MM.1S (cell line): ENCODE measurements around the gene ENPP1.

Experiments
- DNase-seq: peaks from one replicate; pipeline ENCODE4 v3.0.0-alpha.2; 2015
- H2AFZ ChIP-seq: fragments of 300-600 bp; sonication (generic); 2 replicates; pipeline ENCODE4 v1.6.0; 2016; ENCODE audit warnings: antibody characterized with exemption, low read length
- H3F3A ChIP-seq: fragments of 300-600 bp; sonication (generic); 2 replicates; pipeline ENCODE4 v1.6.1; 2016; ENCODE audit warnings: mild to moderate bottlenecking, antibody characterized with exemption, low read length, moderate library complexity, mixed read lengths; ENCODE audit not compliant: insufficient read depth
- H3K27ac ChIP-seq: fragments of 300-600 bp; sonication (generic); 2 replicates; pipeline ENCODE4 v1.5.1; 2016; ENCODE audit warnings: mild to moderate bottlenecking, low read length
- H3K27me3 ChIP-seq: fragments of 300-600 bp; sonication (generic); replicated peaks from 2 replicates; pipeline ENCODE4 v1.6.0; 2016; ENCODE audit warnings: low read length; ENCODE audit not compliant: insufficient read depth
- H3K36me3 ChIP-seq: fragments of 300-600 bp; sonication (generic); replicated peaks from 2 replicates; pipeline ENCODE4 v1.6.1; 2016; ENCODE audit warnings: mild to moderate bottlenecking, low read length, mixed read lengths; ENCODE audit not compliant: insufficient read depth
- H3K4me1 ChIP-seq: fragments of 300-600 bp; sonication (generic); 2 replicates; pipeline ENCODE4 v1.6.1; 2016; ENCODE audit warnings: low read length, mixed read lengths
- H3K4me2 ChIP-seq: fragments of 300-600 bp; sonication (generic); 2 replicates; pipeline ENCODE4 v1.6.0; 2016; ENCODE audit warnings: low read depth, low read length
- H3K4me3 ChIP-seq: fragments of 300-600 bp; sonication (generic); 2 replicates; pipeline ENCODE4 v1.5.1; 2016; ENCODE audit warnings: low read length, mixed read lengths
- H3K79me2 ChIP-seq: fragments of 300-600 bp; sonication (generic); 2 replicates; pipeline ENCODE4 v1.6.1; 2016; ENCODE audit warnings: mixed run types, low read length, mixed read lengths
- H3K9ac ChIP-seq: fragments of 300-600 bp; sonication (generic); 2 replicates; pipeline ENCODE4 v1.6.1; 2016; ENCODE audit warnings: low read length, mixed read lengths
- H3K9me2 ChIP-seq: fragments of 300-600 bp; sonication (generic); replicated peaks from 2 replicates; pipeline ENCODE4 v1.6.1; 2016; ENCODE audit warnings: mild to moderate bottlenecking, low read length, mixed read lengths; ENCODE audit not compliant: insufficient read depth
- H3K9me3 ChIP-seq: fragments of 300-600 bp; sonication (generic); replicated peaks from 2 replicates; pipeline ENCODE4 v1.6.1; 2016; ENCODE audit warnings: mild to moderate bottlenecking, low read length, mixed read lengths; ENCODE audit not compliant: insufficient read depth
- H4K20me1 ChIP-seq: fragments of 300-600 bp; sonication (generic); 2 replicates; pipeline ENCODE4 v1.6.1; 2016; ENCODE audit warnings: mild to moderate bottlenecking, low read length, moderate library complexity, mixed read lengths; ENCODE audit not compliant: insufficient read depth
- CTCF ChIP-seq: fragments of 300-600 bp; sonication (generic); IDR thresholded peaks from 2 replicates; pipeline ENCODE4 v1.5.1; 2016; ENCODE audit warnings: antibody characterized with exemption, low read length, mixed read lengths
- EZH2 ChIP-seq: fragments of 300-600 bp; sonication (generic); optimal IDR thresholded peaks from 2 replicates; pipeline ENCODE3; 2017; ENCODE audit warnings: low read depth, mild to moderate bottlenecking, antibody characterized with exemption, low read length, mixed read lengths
- EZH2phosphoT487 ChIP-seq: fragments of 300-600 bp; sonication (generic); IDR thresholded peaks from 2 replicates; pipeline ENCODE4 v1.6.1; 2018; ENCODE audit warnings: antibody characterized with exemption, low read length

Gene ENPP1

DNA sequence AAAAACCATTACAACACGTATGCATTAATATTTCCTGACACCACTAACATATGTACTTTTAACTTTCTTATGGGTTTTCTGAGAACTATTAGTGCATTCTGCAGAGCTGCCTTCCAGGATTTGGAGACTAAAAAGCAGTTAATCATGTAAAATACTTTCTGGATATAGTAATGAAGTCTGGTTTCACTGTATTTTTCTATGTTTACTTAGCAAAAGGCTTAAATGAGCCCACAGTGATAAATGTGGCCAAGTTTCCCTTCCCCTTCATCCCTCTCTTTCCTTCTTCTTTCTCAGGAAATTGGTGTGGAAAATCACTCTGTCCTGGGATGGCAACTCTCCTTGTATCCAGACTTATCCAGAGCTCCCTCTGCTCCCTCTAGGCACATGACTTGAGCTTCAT lies 29.7 kb upstream of the ENPP1 start:
- no peaks in the 10 kb centered on the region for H3K9me3 ChIP-seq
- TF ChIP-seq CTCF = no peak
- no peak overlapping the region for H3K9ac ChIP-seq
- no peak overlapping the region for H3K4me2 ChIP-seq
- H2AFZ ChIP-seq = no peak overlapping the region
- no peaks in the 10 kb centered on the region for H3F3A ChIP-seq
- no peak overlapping the region for H3K27ac ChIP-seq
- H3K9me2 ChIP-seq = no peaks in the 10 kb centered on the region
- H3K4me3 ChIP-seq = no peak overlapping the region
- no peak for DNase-seq
- H3K27me3 ChIP-seq = no peaks in the 10 kb centered on the region
- no peaks in the 10 kb centered on the region for H3K4me1 ChIP-seq
- H4K20me1 ChIP-seq = no peaks in the 10 kb centered on the region
- no peaks in the 10 kb centered on the region for H3K79me2 ChIP-seq
- H3K36me3 ChIP-seq = no peaks in the 10 kb centered on the region

GRCh38 chr6:131779304-131779703 lies 28.5 kb upstream of the ENPP1 start:
- Histone ChIP-seq H3K9me3 (no peaks in the 10 kb centered on the region), H3K4me3 (no peak overlapping the region), H3K9me2 (no peaks in the 10 kb centered on the region), H4K20me1 (no peaks in the 10 kb centered on the region), H3K79me2 (no peaks in the 10 kb centered on the region), H3K36me3 (no peaks in the 10 kb centered on the region), H3K4me1 (no peaks in the 10 kb centered on the region), H3K9ac (no peak overlapping the region), H3K27me3 (no peaks in the 10 kb centered on the region), H2AFZ (no peak overlapping the region), H3K27ac (no peak overlapping the region), H3K4me2 (no peak overlapping the region), H3F3A (no peaks in the 10 kb centered on the region)
- TF ChIP-seq EZH2 = no peak
- TF ChIP-seq CTCF = no peak
- no peak for TF ChIP-seq EZH2phosphoT487
- DNase-seq = no peak

DNA sequence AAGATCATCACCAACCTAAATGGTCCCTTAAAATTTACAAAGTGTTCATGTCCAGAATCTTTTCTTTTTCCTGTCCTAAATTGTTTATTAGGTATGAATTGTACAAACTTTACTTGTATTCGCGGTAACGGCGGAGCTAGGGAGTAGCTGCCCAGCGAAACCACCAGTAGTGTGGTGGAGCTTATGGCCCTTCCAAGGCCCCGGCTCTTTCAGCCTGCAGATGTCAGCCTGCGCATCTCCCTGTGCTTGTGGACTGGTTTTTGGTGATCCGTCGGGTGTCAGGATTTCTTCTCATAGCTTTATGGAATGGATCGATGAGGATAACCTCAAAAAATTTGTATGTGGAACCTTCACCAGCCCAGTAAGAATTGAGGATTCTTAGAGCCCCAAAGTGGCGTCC lies 27.2 kb upstream of the ENPP1 start:
- Histone ChIP-seq H3K4me1 (no peaks in the 10 kb centered on the region), H3K9ac (no peak overlapping the region), H3K79me2 (no peaks in the 10 kb centered on the region), H3K36me3 (no peaks in the 10 kb centered on the region), H3K4me2 (no peak overlapping the region), H3K9me2 (no peaks in the 10 kb centered on the region), H4K20me1 (no peaks in the 10 kb centered on the region), H3K27me3 (no peaks in the 10 kb centered on the region), H2AFZ (no peak overlapping the region), H3K9me3 (no peaks in the 10 kb centered on the region), H3K4me3 (no peak overlapping the region), H3K27ac (no peak overlapping the region), H3F3A (no peaks in the 10 kb centered on the region)
- no peak for TF ChIP-seq EZH2phosphoT487
- TF ChIP-seq CTCF = no peak
- no peak for TF ChIP-seq EZH2
- DNase-seq = no peak

DNA sequence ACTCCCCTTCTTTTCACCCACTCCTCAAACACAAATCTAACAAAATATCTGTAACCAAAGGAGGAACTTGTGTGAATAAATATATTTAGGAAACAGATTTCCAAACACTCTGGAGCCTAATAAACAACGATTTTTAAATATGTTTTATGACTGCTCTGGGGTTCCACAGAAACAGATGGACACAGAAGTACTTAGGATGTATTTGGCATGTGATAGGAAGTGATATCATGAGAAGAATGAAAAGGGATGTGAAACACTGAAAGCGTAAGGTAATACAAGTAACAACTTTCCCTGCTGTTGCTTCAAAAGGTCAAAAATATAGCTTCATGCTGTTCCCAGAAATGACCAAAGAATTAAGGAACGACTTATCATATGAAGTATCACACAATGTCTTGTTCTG lies 26.1 kb upstream of the ENPP1 start:
- H3K27me3 ChIP-seq = no peaks in the 10 kb centered on the region
- H3F3A ChIP-seq = no peaks in the 10 kb centered on the region
- H3K4me1 ChIP-seq = no peaks in the 10 kb centered on the region
- TF ChIP-seq CTCF (no peak), EZH2phosphoT487 (no peak), EZH2 (no peak)
- no peaks in the 10 kb centered on the region for H3K9me2 ChIP-seq
- no peaks in the 10 kb centered on the region for H4K20me1 ChIP-seq
- no peaks in the 10 kb centered on the region for H3K36me3 ChIP-seq
- no peaks in the 10 kb centered on the region for H3K79me2 ChIP-seq
- H3K9ac ChIP-seq = no peak overlapping the region
- H3K9me3 ChIP-seq = no peaks in the 10 kb centered on the region
- no peak overlapping the region for H3K4me3 ChIP-seq
- H3K27ac ChIP-seq = no peak overlapping the region
- H3K4me2 ChIP-seq = no peak overlapping the region
- no peak overlapping the region for H2AFZ ChIP-seq
- DNase-seq = no peak
